NCI-H2227 treated with DMSO at 0.1 percent for 48 hours (cell line): ENCODE measurements around the gene DIO2.

Source experiments
- DNase-seq: peaks from one replicate; lab custom pipeline; 2025; lab: John Stamatoyannopoulos, UW

The DIO2 gene

DNA sequence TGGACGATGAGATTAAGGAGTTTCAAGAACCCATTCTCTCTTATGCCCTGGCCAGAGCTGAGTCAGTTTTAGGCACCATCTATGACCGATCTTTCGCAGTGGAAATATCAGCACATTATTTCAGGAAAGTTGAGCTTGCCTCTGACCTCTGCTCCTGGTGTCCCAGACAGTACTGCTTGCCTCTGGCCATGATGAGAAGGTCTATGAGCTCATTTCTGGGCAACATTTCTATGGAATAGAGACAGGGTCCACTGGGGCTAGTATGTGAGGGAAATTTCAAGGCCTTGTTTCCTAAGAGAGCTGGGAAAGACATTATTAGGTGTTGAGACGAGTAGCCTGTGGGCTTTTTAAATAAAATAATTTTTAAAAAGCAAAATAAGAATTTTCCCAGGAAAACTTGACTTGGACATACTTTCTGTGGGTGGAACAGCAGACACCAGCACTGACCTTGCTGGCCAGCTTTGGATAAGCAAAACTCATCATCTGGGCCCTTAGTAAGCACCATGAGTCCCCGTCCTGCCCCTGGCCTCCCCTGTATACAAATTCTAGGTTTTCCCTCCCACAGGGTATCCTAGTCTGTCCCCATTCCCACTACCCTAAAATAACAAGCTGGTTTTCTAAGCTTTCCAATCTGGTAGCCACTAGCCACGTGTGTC lies 43.4 kb downstream of the DIO2 start:
- no peak for DNase-seq

DNA sequence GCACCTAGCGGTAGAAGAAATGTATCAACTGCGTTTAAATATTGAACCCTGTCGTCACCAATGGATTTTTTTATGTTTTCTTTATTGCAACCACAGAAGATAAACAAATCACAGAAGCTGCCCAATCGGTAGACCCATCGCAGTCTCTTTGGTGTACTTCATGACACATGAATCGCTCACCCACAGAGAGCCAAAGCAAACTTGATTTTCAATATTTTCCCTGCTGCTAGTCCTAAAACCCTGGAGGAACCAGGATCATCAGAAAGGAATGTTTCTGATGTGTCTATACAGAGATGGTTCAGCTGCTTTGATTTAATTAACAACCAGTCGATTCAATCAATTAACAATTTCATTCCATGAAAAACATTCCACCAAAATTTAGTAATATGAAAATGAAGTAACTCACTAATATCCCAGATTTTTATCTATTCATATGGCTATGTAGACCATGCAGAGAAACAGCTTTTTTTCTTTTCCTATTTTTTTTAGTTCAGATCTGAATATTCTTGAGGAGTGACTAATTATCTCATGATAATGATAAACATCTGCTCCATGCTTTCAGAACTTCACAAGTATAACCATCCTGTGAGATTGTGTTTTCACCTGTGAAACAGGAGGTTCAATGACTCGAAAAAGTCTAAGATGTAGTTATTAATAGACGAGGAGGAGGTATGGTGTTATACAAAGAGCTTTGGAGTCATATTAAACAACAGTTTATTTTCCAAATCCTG lies 46.1 kb downstream of the DIO2 start:
- no peak for DNase-seq

DNA sequence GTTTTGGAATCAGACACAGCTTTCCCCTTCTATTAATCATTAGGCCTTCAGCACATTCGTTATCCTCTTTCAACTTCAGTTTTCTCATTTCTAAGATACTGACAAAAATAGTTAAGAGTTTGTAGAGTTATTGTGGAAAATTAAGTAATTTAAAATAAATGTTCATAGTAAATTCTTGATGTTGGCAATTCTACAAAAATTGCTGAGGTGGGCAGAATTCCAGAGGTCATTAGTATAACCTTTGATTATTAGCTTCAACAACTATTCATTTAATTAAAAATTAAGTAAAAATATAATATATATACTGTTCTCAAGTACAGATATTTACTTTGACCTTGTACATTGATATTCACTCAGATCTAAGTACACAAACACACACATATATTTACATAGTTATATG lies 58.5 kb downstream of the DIO2 start:
- no peak for DNase-seq

DNA sequence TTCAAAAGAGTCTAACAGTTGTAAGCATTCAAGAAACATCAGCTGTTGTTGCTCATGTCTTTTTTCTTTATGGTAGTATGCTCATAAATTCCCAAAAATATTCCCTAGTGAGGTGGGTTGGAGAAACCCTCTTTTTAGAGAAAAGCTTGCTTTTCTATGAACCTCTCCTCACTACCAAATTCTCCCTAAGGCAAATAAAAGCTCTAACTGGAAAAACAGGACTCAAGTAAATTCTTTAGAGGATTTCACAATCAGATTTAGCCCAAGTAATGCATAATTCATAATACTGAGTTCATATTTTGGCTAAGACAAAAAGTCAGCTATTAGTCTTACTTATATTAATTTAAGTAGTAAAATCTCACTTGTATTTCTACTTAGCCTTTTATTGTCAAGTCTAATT lies 59.1 kb downstream of the DIO2 start:
- DNase-seq, result no peak

DNA sequence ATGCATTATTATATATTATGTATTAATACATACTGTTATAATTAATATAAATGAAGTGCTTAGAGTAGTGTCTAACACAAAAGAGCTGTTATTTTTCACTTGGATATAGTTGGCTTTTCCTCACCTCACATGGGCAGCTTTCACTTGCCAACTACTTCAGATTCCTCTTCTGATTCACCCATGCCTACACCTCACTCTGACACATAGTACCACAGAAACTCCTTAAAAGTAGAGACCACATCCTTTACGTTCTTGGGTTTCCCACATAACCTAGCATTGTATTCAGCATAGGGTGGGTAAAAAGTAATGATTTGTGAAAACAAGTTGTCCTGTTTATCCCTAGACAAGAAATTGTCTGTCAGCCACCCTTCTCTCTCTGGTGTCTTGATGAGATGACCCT lies 61.0 kb downstream of the DIO2 start:
- DNase-seq, result no peak
